Endothelial cell of umbilical vein (primary cell): ENCODE results near the gene KLK3. TPM values are rescaled to one million over a fixed set of nuclear protein-coding genes. Genes with fewer than 3 reads are reported as not detected.

Experiments
- BruUV-seq: library from RNA; stranded (reverse); fragments of 400-500 nt; replicated peaks from 2 replicates; lab custom pipeline; 2021; lab: Mats Ljungman, UMichigan
- CTCF ChIA-PET: fragments of 300-600, 350-600 bp; sonication (Branson Sonifier 250); formaldehyde crosslinking; loops from one replicate; lab custom pipeline; 2021; ENCODE audit warnings: antibody characterized with exemption, inconsistent platforms; lab: Charles Lee
- POLR2A ChIA-PET: fragments of 300-600, 350-600 bp; sonication (Branson Sonifier 250); formaldehyde crosslinking; loops from one replicate; lab custom pipeline; 2021; ENCODE audit warnings: antibody characterized with exemption, inconsistent platforms; lab: Charles Lee
- DNase-seq: peaks from one replicate; pipeline ENCODE4 v3.0.0-alpha.2; 2011; ENCODE audit warnings: low read depth, low spot score
- FAIRE-seq: peaks from 2 replicates; lab custom pipeline; 2011; peaks lifted over from hg19 to GRCh38; lab: Jason Lieb, UNC
- H2AFZ ChIP-seq: 2 replicates; pipeline ENCODE4 v1.6.0; 2012; ENCODE audit warnings: low read depth, low read length, control low read depth, inconsistent platforms
- H3K27ac ChIP-seq: 2 replicates; pipeline ENCODE4 v1.5.1; 2011; ENCODE audit warnings: low read depth, mild to moderate bottlenecking, control low read depth, low read length, moderate library complexity; ENCODE audit not compliant: insufficient read depth
- H3K27me3 ChIP-seq, 2 experiments: 2 replicates each; pipeline versions ENCODE4 v1.6.0 to v1.6.1; 2011; ENCODE audit warnings: low read length in 2 of 2, mixed read lengths in 1 of 2; ENCODE audit not compliant: control insufficient read depth in 2 of 2, insufficient read depth in 2 of 2
- H3K36me3 ChIP-seq, 2 experiments: 2 replicates in 1 of 2; 3 replicates in 1 of 2; pipeline ENCODE4 v1.5.1; 2011; ENCODE audit warnings: low read length in 2 of 2, mild to moderate bottlenecking in 1 of 2, moderate library complexity in 1 of 2; ENCODE audit not compliant: control insufficient read depth in 2 of 2, insufficient read depth in 2 of 2; ENCODE audit errors: extremely low read depth in 1 of 2
- H3K4me1 ChIP-seq: 3 replicates; pipeline ENCODE4 v1.5.1; 2011; ENCODE audit warnings: mild to moderate bottlenecking, low read length; ENCODE audit not compliant: control insufficient read depth, insufficient read depth; ENCODE audit errors: extremely low read depth
- H3K4me2 ChIP-seq: 2 replicates; pipeline ENCODE4 v1.6.1; 2011; ENCODE audit warnings: low read length, control low read depth, mixed read lengths; ENCODE audit not compliant: insufficient read depth
- H3K4me3 ChIP-seq, 3 experiments: fragments of 200-600 bp in 1 of 3; sonication (generic), shearing (Covaris generic) in 1 of 3; replicated peaks in 1 of 3; 2 replicates each; pipeline ENCODE4 v1.5.1; 2011 to 2016; ENCODE audit warnings: control low read depth in 3 of 3, low read length in 3 of 3, mild to moderate bottlenecking in 2 of 3, inconsistent platforms in 1 of 3, low read depth in 1 of 3, moderate library complexity in 1 of 3; ENCODE audit not compliant: insufficient read depth in 1 of 3
- H3K79me2 ChIP-seq: 2 replicates; pipeline ENCODE4 v1.6.0; 2012; ENCODE audit warnings: low read length, inconsistent platforms; ENCODE audit not compliant: control insufficient read depth, insufficient read depth
- H3K9ac ChIP-seq: replicated peaks from 2 replicates; pipeline ENCODE3; 2011; ENCODE audit warnings: low read length, control low read depth; ENCODE audit not compliant: insufficient read depth; ENCODE audit errors: extremely low read depth
- H3K9me1 ChIP-seq: replicated peaks from 3 replicates; pipeline ENCODE4 v1.6.0; 2011; ENCODE audit warnings: mild to moderate bottlenecking, low read length; ENCODE audit not compliant: control insufficient read depth, insufficient read depth; ENCODE audit errors: extremely low read depth
- H3K9me3 ChIP-seq: replicated peaks from 2 replicates; pipeline ENCODE4 v1.5.1; 2012; ENCODE audit warnings: low read length, inconsistent platforms; ENCODE audit not compliant: control insufficient read depth, insufficient read depth
- H4K20me1 ChIP-seq: replicated peaks from 2 replicates; pipeline ENCODE3; 2011; ENCODE audit warnings: mild to moderate bottlenecking, low read length; ENCODE audit not compliant: control insufficient read depth, insufficient read depth; ENCODE audit errors: extremely low read depth
- EZH2 ChIP-seq: IDR thresholded peaks from 2 replicates; pipeline ENCODE4 v1.6.1; 2012; ENCODE audit warnings: borderline replicate concordance, low read depth, mild to moderate bottlenecking, moderate library complexity, low read length, inconsistent platforms; ENCODE audit not compliant: severe bottlenecking
- FOS ChIP-seq: IDR thresholded peaks from 2 replicates; pipeline ENCODE4 v1.6.1; 2011; ENCODE audit warnings: mild to moderate bottlenecking, low read length, moderate library complexity, borderline replicate concordance; ENCODE audit not compliant: insufficient read depth
- GATA2 ChIP-seq: IDR thresholded peaks from 2 replicates; pipeline ENCODE4 v1.7.0; 2011; ENCODE audit warnings: low read depth, mild to moderate bottlenecking, moderate library complexity, mixed read lengths, low read length; ENCODE audit not compliant: insufficient read length, insufficient read depth
- JUN ChIP-seq: IDR thresholded peaks from 2 replicates; pipeline ENCODE4 v1.6.1; 2011; ENCODE audit warnings: borderline replicate concordance, low read depth; ENCODE audit not compliant: insufficient read length, insufficient read depth
- MYC ChIP-seq: IDR thresholded peaks from one replicate; pipeline ENCODE4 v1.6.1; 2011; ENCODE audit warnings: mild to moderate bottlenecking, low read depth, low read length
- POLR2A ChIP-seq: IDR thresholded peaks from 2 replicates; pipeline ENCODE4 v1.6.1; 2012; ENCODE audit warnings: low read depth, mild to moderate bottlenecking, control low read depth, low read length
- POLR2AphosphoS5 ChIP-seq: IDR thresholded peaks from 2 replicates; pipeline ENCODE4 v1.6.1; 2012; ENCODE audit warnings: low read depth, mild to moderate bottlenecking, control low read depth, low read length, moderate library complexity; ENCODE audit not compliant: insufficient read depth
- dilution Hi-C: fragments of 300-500 bp; cut with MboI; formaldehyde crosslinking; loops from one replicate; pipeline ENCODE4 v1.15.0; 2019; ENCODE audit warnings: low sequenced_read_pairs; ENCODE audit not compliant: extremely low pct_ligation_motif_present
- intact Hi-C: fragments of 100-400 bp; cut with micrococcal nuclease; formaldehyde crosslinking; loops from one replicate; pipeline ENCODE4 v1.10.0; 2022
- polyA plus RNA-seq, 4 experiments: library from polyadenylated mRNA; depleted of rRNA in 3 of 4; stranded (reverse) in 3 of 4; unstranded in 1 of 4; fragments of >200 nt; gene quantifications; 2 replicates each; pipeline versions ENCODE4 v1.2.1 to v1.2.3, GENCODE V29; 2011 to 2012; ENCODE audit warnings: missing spikeins in 1 of 4
- total RNA-seq: library from RNA; stranded (reverse); gene quantifications from 2 replicates; pipeline ENCODE4 v1.2.3, GENCODE V29; 2021
- TF ChIP-seq, protein P1 (sequence below): IDR thresholded peaks from 2 replicates; pipeline ENCODE4 v1.6.1; 2011; ENCODE audit not compliant: insufficient read depth, insufficient read length
- TF ChIP-seq, protein P2 (sequence below), 2 donors: IDR thresholded peaks; 1 replicate in 1 of 2; 2 replicates in 1 of 2; pipeline ENCODE4 v1.5.1; 2011; ENCODE audit warnings: low read length in 2 of 2, mild to moderate bottlenecking in 2 of 2, moderate library complexity in 2 of 2, control low read depth in 1 of 2, inconsistent platforms in 1 of 2, low read depth in 1 of 2; ENCODE audit not compliant: insufficient read depth in 1 of 2; ENCODE audit errors: extremely low read depth in 1 of 2

KLK3 gene
- total and polyA plus RNA-seq, 2 donors (not counting 3 experiments of a cell fraction or from before 2014, with no cell fraction given) = not detected

DNA sequence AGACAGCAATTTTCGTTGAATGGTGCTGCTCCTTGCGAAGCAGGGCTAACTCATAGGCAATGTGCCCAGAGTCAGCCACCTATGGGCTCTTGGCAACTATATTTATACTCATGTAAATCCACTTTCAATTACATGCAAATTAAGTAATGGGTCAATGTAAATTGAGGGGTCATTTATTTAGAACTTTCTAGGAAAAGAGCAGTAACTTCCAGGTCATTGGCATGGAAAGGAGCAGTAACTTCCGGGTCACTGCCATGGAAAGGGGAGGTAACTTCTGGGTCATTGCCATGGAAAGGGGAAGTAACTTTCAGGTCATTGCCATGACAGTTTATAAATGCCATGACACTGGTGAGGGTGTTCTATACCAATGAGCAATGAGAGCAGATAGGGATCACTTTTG, 44.9 kb downstream of the KLK3 start:
- H3K79me2 ChIP-seq = no peaks in the 10 kb centered on the region
- CTCF ChIA-PET = interaction anchor here (1.4 kb wide), 1 partner anchor 22 kb away, joined by 3 read pairs; no protein-coding TSS in a partner anchor
- no peaks in the 10 kb centered on the region for H4K20me1 ChIP-seq
- no peak for FAIRE-seq
- no peak overlapping the region for H3K4me3 ChIP-seq
- no peak overlapping the region for H2AFZ ChIP-seq
- dilution Hi-C loops (no loop called here), intact Hi-C loops (no loop called here)
- no peaks in the 10 kb centered on the region for H3K27me3 ChIP-seq
- no peak overlapping the region for H3K9ac ChIP-seq
- no peak overlapping the region for H3K4me2 ChIP-seq
- no peaks in the 10 kb centered on the region for H3K4me1 ChIP-seq
- BruUV-seq = no TSS peak
- H3K9me3 ChIP-seq = no peaks in the 10 kb centered on the region
- no peaks in the 10 kb centered on the region for H3K36me3 ChIP-seq
- H3K9me1 ChIP-seq = no peaks in the 10 kb centered on the region
- H3K27ac ChIP-seq = no peak overlapping the region
- POLR2A ChIA-PET = no interaction called here
- TF ChIP-seq EZH2 = no peak
- DNase-seq = no peak

DNA sequence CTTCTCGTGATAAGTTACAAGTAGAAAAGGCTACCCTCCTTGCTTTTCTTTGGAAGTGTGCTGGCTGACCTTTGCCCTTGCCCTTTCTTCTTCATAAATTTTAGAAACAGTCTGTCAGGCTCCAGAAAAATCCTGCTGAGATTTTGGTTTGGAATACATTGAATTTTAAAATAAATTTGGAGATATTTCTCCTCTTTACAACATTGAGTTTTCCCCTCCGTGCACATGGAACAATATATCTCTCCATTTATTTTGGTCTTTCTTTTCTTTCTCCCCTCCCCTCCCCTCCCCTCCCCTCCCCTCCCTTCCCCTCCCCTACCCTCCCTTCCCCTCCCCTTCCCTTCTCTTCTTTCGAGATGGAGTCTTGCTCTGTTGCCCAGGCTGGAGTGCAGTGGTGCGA, 47.9 kb downstream of the KLK3 start:
- DNase-seq (no peak), FAIRE-seq (no peak)
- dilution Hi-C loops = no loop called here
- Histone ChIP-seq H3K9me1 (no peaks in the 10 kb centered on the region), H3K4me2 (no peak overlapping the region), H3K9me3 (no peaks in the 10 kb centered on the region), H3K27me3 (no peaks in the 10 kb centered on the region), H4K20me1 (no peaks in the 10 kb centered on the region), H3K79me2 (no peaks in the 10 kb centered on the region), H3K4me1 (no peaks in the 10 kb centered on the region), H3K9ac (no peak overlapping the region), H3K27ac (no peak overlapping the region), H2AFZ (no peak overlapping the region), H3K4me3 (no peak overlapping the region), H3K36me3 (no peaks in the 10 kb centered on the region)
- TF ChIP-seq, protein P1, sequence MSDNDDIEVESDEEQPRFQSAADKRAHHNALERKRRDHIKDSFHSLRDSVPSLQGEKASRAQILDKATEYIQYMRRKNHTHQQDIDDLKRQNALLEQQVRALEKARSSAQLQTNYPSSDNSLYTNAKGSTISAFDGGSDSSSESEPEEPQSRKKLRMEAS = no peak
- TF ChIP-seq POLR2A (no peak), JUN (no peak), POLR2AphosphoS5 (no peak), MYC (no peak), EZH2 (no peak), GATA2 (no peak), FOS (no peak)
- TF ChIP-seq, protein P2, sequence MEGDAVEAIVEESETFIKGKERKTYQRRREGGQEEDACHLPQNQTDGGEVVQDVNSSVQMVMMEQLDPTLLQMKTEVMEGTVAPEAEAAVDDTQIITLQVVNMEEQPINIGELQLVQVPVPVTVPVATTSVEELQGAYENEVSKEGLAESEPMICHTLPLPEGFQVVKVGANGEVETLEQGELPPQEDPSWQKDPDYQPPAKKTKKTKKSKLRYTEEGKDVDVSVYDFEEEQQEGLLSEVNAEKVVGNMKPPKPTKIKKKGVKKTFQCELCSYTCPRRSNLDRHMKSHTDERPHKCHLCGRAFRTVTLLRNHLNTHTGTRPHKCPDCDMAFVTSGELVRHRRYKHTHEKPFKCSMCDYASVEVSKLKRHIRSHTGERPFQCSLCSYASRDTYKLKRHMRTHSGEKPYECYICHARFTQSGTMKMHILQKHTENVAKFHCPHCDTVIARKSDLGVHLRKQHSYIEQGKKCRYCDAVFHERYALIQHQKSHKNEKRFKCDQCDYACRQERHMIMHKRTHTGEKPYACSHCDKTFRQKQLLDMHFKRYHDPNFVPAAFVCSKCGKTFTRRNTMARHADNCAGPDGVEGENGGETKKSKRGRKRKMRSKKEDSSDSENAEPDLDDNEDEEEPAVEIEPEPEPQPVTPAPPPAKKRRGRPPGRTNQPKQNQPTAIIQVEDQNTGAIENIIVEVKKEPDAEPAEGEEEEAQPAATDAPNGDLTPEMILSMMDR (IDR thresholded peaks at IDR 0.05; ENCODE audit: extremely low read depth in 1 of 2, insufficient read depth in 1 of 2, low read depth in 1 of 2, low read length in 2 of 2) = no peak
- CTCF ChIA-PET = no interaction called here
- intact Hi-C loops = no loop called here
- POLR2A ChIA-PET = no interaction called here
- no TSS peak for BruUV-seq
